ENCODE measurements around the gene TRMT61B. TPM values are rescaled to one million over a fixed set of nuclear protein-coding genes. Genes with fewer than 3 reads are reported as not detected.
A peak's percentile ranks its signal among the peaks of the same experiment; 100 is the strongest.

Gene TRMT61B
- total and polyA plus RNA-seq, 2 of the 13 experiments (the other 11 are each of a cell fraction or from before 2014, with no cell fraction given), result 19.7 to 23.5 TPM

GRCh38 chr2:28896906-28897305 lies 26.8 kb upstream of the TRMT61B start:
- Histone ChIP-seq H3K36me3 (replicated peaks in 1 of 2; ENCODE audit: control insufficient read depth in 1 of 2, insufficient read depth in 2 of 2, low read length in 2 of 2) (peaks cover 3 to 12% of the 10 kb centered on the region in 2 experiments; a peak in 4 of 5 replicates), H3K79me2 (ENCODE audit: insufficient read depth, low read length) (peaks cover 75% of the 10 kb centered on the region), H3K4me3 (replicated peaks in 1 of 3; ENCODE audit: insufficient read depth in 1 of 3, low read depth in 2 of 3, low read length in 3 of 3) (peak overlapping the region; percentile 82 to 100 (median 91); a peak in 5 of 6 replicates), H3K27me3 (ENCODE audit: control insufficient read depth in 1 of 2, insufficient read depth in 2 of 2, low read length in 2 of 2) (no peaks in the 10 kb centered on the region; a peak in 1 of 5 replicates), H3K27ac (ENCODE audit: extremely low read length, insufficient read depth, low read length) (no peak overlapping the region), H2AFZ (ENCODE audit: low read length) (no peak overlapping the region), H3K4me1 (ENCODE audit: insufficient read depth, low read length) (peaks cover 50% of the 10 kb centered on the region), H3K9me3 (ENCODE audit: low read length) (no peaks in the 10 kb centered on the region), H4K20me1 (ENCODE audit: insufficient read depth, low read length) (peaks cover 70% of the 10 kb centered on the region), H3K4me2 (ENCODE audit: low read depth, low read length) (peak overlapping the region; percentile 85), H3K9ac (ENCODE audit: insufficient read depth, low read depth, low read length) (peak overlapping the region; percentile 100)
- DNase-seq (ENCODE audit: low spot score) (no peak), ATAC-seq (no peak), FAIRE-seq (no peak)
- ChIA-PET POLR2A (interaction anchor here (0.9 to 3.8 kb wide), 3 partner anchors 14 to 55 kb away, joined by 4 to 52 read pairs (median 6); partner anchors contain the start of gene TRMT61B), CTCF (ENCODE audit: low intra/inter-chr PET ratio, low total read pairs) (no interaction called here)
- intact Hi-C loops (cut with micrococcal nuclease; ENCODE audit: unreplicated experiment), result no loop called here
- in situ Hi-C loops (cut with HindIII; ENCODE audit: extremely low pct_ligation_motif_present, low pct_unique_long_range_greater_than_20kb), result no loop called here
- no peak for TF ChIP-seq ZBTB38 (CRISPR knock-in tag; IDR thresholded peaks at IDR 0.05)
- TF ChIP-seq ZBTB7B (CRISPR knock-in tag; IDR thresholded peaks at IDR 0.05), result no peak
- TF ChIP-seq ZNF234 (CRISPR knock-in tag; conservative IDR thresholded peaks at IDR 0.05), result no peak
- TF ChIP-seq HNRNPH1 (optimal IDR thresholded peaks at IDR 0.05; ENCODE audit: low read depth, low read length), result no peak
- TF ChIP-seq HNRNPUL1 (IDR thresholded peaks at IDR 0.05; ENCODE audit: low read depth, low read length), result no peak
- no peak for TF ChIP-seq ZBTB4 (CRISPR knock-in tag; IDR thresholded peaks at IDR 0.05; ENCODE audit: borderline replicate concordance)
- no peak for TF ChIP-seq ZNF510 (CRISPR knock-in tag; IDR thresholded peaks at IDR 0.05; ENCODE audit: low read depth)
- TF ChIP-seq FOXK2 (IDR thresholded peaks at IDR 0.05), result no peak
- no peak for TF ChIP-seq RCOR2 (CRISPR knock-in tag; IDR thresholded peaks at IDR 0.05)
- TF ChIP-seq ZNF710 (CRISPR knock-in tag; IDR thresholded peaks at IDR 0.05; ENCODE audit: borderline replicate concordance), result no peak
- TF ChIP-seq ZNF205 (CRISPR knock-in tag; IDR thresholded peaks at IDR 0.05), result no peak
- TF ChIP-seq ZBTB7A (CRISPR knock-in tag; IDR thresholded peaks at IDR 0.05), result no peak
- no peak for TF ChIP-seq SMAD3 (CRISPR knock-in tag; IDR thresholded peaks at IDR 0.05)
- TF ChIP-seq NPAS2 (CRISPR knock-in tag; IDR thresholded peaks at IDR 0.05; ENCODE audit: borderline replicate concordance), result no peak
- TF ChIP-seq ZNF770 (CRISPR knock-in tag; IDR thresholded peaks at IDR 0.05), result no peak
- TF ChIP-seq ZBTB20 (CRISPR knock-in tag; IDR thresholded peaks at IDR 0.05; ENCODE audit: borderline replicate concordance, low read depth), result no peak
- WGBS (ENCODE audit: low lambda C conversion rate), result 16% methylated on average over 2 of the region's 2 CpGs
- no TSS peak for BruUV-seq (replicated peaks)
